A172 (cell line): ENCODE data around the gene DCBLD1. TPM values are rescaled to one million over a fixed set of nuclear protein-coding genes. Genes with fewer than 3 reads are reported as not detected.
"Not testable (repeated sequence)": the region's sequence is repeated elsewhere in the genome, so short reads cannot be mapped to it uniquely, and the experiment has no call there.

ENCODE experiments used
- DNase-seq: peaks from one replicate; pipeline ENCODE4 v3.0.0-alpha.2; 2015; ENCODE audit warnings: low spot score
- total RNA-seq: library from RNA; depleted of rRNA; stranded (reverse); fragments of >200 nt; shearing (Covaris generic); gene quantifications from 2 replicates; pipeline ENCODE4 v1.2.3, GENCODE V29; 2014; rRNA removed

The DCBLD1 gene
- 29.6 and 71.1 TPM in 2 replicates for total RNA-seq

DNA sequence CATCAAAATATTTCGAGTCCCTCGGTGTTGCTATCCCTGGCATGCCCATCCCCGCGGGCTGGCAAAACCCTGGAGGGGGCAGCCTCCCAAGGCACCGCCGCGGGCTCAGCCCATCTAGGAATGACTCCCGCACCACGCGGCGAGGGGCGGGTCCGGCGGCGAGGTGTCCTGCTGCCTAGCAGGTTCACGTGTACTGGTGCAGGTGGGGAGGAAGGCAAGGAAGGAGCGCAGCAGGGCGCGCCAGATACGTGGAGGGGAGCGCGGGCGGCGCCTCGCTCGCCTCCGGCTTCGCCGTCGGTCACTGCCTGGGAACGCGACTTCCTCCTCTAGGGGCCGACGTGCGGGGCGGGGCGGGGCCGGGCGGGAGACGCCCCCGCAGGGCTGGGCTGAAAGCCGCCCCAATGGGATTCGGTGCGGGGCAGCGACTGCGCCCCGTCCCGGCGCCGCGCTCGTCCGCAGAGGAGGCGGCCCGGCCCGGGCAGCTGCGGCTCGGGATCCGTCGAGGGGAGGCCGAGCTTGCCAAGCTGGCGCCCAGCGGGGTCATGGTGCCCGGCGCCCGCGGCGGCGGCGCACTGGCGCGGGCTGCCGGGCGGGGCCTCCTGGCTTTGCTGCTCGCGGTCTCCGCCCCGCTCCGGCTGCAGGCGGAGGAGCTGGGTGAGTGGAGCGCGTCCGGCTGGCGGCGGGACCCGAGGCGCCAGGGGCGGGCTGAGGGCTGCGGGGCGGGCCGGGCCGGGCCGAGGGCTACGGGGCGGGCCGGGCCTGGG lies at the start of gene DCBLD1:
DCBLD1 (plus strand) TSS at position 435 of the 764 bp plus-strand sequence; CDS start at position 543, 108 bp downstream.
- DNase-seq, result peak; percentile 57

DNA sequence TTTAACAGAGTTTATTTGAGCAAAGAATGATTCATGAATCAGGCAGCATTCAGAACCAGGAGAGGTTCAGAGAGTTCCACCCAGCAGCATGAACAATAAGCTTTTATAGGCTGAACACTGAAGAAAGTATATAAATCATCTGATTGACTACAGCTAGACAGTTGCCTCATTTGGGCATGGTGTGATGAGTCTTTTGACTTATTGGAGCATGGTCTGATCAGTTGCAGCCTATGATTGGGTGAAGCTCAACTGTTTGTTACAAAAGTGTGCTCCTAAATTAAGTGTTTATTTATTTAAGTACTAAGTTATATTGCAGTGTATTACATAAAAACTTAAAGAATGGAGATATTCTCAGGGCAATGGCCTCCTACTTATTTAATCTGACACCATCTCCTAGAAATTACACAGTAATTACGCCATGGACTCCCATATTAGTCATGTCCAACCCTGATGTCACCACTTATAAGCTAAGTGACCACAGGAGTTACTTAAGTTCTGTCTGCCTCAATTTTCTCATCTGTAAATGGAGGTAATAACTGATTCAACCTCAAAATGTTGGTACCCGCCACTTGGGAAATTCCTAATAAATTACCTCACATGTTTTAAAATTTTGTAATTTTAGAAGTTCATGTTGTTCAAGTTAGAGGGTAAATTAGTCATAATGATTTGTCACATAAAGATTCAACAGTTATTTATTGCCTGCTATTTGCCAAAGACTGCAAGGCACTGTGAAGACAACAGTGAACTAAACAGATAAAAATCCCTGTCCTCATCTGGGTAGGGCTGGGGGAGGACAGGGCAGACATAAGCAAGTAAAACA lies 41.6 kb upstream of the DCBLD1 start:
- peak; percentile 91 for DNase-seq

DNA sequence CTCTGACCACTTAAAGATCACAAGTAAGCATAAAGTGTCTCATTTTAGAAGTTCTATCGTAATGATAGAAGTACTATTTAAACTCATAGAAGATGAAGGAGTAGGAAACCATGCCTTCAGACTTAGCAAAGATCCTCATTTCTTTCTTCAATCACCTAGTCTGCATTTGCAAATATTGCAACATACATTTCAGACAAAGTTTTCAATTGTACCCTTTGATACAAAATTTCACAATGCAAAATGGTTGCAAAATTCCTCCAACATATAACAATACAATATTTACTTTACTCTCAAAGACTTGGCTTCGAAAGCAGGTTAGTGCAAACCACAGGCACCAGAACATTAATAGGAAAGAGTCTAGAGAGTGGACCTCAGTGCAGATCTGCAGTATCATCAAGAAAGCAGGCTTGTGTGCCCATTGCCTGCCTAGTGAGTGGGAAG lies 40.6 kb upstream of the DCBLD1 start:
- peak; percentile 5 for DNase-seq

DNA sequence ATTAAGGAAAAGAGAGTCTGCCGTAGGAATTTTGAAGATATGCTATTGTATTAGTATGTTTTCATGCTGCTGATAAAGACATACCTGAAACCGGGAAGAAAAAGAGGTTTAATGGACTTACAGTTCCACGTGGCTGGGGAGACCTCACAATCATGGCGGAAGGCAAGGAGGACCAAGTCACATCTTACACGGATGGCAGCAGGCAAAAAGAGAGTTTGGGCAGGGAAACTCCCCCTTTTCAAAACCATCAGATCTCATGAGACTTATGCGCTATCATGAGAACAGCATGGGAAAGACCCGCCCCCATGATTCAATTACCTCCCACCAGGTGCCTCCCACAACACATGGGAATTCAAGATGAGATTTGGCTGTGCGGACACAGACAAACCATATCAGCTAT lies 40.2 kb upstream of the DCBLD1 start:
- DNase-seq, result not testable (repeated sequence)

DNA sequence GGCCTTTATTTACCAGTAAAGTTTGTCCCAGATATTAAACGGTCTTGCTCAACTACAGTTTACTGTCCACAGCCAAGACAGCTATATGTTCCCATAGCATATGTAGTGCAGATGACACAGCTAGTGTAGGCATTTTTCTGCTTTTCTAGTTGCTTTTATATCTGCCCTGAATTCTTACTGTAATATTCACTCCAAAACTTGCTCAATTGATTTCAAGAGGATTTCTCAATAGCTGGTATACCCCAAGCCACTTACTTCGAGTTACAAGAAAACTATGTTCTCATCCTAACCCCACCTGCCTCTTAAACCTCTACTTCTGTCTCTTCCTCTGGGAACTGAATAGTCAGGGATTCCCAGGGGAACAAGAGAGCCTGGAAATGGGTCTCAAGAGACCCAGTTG lies 37.9 kb upstream of the DCBLD1 start:
- DNase-seq, result no peak

DNA sequence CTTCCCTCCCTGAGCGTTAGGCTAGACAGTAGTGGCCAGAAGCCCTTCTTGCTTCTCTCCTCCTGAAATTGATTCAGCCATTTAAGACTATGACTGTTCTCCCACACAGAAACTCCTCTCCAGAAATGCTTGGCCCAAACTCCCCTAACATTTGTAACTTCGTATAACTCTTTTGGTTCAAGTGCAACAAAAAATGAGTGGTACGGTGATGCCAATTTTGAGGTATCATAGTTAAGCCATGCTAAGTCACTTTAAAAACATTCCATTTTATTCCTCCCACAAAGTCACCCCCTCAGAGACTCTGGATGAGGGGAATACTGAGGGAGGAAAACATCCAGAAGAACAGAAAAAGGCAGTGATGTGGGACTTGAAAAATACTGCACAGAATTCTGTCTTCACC lies 35.6 kb upstream of the DCBLD1 start:
- DNase-seq, result no peak

DNA sequence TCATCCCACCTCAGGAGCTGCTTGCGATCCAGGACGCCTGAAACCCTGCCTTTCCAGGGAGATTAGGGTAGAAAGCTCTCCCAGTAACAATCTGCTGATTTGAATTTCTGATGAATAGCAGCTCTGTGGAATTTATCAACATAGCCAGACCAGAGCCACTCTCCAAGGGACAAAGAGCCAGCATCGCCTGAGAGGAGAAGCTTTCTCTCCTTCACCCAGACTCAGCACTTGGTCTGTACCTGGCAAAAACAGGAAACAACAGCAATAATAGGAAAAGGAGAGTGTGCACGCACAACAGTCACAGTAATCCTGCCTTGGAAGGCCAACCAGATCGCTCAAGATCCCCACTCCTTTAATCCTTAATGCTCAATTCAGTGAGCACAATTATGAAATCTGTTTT lies 34.5 kb upstream of the DCBLD1 start:
- DNase-seq, result peak; percentile 31

DNA sequence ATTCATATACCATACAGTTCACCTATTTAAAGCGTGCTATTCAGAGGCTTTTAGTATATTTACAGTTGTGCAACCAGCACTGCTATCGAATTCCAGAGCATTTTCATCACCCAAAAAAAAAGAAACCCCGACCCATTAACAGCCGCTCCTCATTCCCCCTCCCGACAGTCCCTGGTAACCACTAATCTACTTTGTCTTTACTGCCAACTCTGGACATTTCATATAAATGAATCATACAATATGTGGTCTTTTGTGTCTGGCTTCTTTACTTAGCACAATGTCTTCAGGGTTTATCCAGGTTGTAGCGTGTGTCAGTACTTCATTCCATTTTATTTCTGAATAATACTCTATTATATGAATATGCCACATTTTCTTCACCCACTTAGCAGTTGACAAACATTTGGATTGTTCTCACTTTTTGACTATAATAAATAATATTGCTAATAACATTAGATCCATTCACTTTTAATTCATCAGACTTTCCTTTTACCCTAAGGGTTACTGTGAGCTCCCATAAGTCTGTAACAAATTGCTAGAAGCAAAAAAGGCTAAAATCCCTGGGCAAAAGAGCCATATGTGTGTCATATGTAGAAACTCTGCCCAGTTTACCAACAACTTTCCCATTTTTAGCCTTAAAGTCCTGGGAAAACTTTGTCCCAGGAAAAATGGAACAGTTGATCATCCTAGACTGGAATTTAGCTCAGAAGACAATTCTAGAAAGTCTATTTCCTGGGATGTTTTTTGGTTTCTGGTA lies 33.6 kb upstream of the DCBLD1 start:
- peak; percentile 92 for DNase-seq

DNA sequence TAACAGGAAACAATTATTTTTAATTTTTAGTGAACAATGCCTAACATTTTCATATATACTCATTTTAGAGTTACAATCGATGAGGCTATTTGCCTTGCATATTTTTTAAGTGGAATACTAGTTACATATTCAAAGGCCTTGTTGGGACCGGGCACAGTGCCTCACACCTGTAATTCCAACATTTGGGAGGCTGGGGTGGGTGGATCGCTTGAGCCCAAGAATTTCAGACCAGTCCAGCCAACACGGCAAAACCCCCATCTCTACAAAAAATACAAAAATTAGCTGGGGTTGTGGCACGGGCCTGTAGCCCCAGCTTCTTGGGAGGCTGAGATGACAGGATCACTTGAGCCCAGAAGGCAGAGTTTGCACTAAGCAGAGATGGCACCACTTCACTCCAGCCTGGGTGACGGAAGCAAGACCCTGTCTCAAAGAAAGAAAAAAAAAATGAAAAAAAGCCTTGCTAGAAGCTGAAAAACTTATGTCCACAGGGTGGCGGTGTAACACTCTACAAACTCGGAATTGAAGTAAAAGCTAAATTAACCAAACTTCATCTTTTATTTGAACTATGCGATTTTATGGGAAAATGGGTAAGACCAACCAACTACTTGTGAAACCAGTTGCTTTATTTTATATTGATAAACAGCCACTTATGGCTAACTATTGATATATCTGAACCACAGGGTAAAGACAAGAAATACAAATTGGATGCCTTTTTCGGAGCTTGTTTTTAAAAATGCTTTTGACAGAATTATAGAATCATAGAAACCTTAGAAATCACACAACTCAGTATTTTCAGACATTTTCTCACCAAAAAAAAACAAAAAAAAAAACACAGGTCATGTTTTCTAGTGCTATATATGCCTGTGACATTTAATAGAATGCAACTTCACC lies 32.7 kb upstream of the DCBLD1 start:
- peak; percentile 51 for DNase-seq

DNA sequence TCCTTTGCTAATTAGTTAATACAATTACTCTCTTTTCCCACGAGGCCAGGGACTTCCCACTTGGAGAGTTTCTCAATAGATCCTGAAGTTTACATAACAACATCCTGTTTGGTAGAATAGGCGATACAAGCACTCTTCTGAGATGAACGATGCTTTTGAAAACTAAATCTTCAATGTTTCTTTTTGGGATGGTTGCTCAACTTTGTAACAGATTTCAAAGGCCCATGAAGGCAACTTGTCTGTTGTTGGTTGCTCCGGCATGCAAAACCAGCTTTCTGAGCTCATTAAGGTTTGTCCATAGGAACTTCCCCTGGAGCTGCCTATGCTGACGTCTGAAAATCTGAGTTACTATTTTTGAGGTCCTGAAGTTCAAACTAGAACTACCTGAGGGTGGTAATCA lies 30.8 kb upstream of the DCBLD1 start:
- DNase-seq, result no peak

DNA sequence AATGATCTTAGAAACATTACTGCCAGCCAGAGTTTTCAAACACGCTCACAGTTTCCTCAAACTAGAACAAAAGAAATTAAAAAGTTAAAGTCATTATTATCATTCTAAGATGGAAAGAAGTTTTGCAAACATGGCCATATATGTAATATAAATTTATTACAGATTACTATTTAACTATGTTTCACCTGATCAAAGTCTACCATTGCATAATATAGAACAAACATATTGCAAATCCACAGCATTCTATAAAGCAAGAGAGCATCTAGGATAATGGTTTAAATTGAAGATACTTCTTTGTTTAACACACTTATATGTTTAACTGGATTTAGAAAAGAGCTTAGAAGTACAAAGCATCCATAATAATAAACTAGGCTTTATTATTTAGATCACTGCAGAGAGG lies 26.2 kb upstream of the DCBLD1 start:
- DNase-seq, result no peak

DNA sequence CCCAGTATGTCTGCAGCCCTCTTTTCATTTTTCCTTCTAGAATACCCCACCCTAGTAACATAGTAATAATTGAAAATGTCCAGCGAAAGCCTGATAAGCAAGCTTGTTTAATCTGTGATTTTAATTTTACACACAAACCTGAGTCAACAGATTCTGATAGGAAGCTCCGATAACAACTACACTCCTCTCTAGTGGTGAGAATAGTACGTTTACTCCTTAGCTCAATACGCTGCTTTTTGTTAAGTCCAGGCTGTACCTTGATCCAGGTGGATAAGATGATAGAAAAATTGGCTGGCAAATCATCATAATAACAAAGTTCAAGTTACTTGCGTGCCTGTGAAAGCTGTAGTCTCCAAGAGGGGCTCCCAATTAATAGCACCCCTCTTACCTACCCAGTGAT lies 25.5 kb upstream of the DCBLD1 start:
- DNase-seq, result no peak

DNA sequence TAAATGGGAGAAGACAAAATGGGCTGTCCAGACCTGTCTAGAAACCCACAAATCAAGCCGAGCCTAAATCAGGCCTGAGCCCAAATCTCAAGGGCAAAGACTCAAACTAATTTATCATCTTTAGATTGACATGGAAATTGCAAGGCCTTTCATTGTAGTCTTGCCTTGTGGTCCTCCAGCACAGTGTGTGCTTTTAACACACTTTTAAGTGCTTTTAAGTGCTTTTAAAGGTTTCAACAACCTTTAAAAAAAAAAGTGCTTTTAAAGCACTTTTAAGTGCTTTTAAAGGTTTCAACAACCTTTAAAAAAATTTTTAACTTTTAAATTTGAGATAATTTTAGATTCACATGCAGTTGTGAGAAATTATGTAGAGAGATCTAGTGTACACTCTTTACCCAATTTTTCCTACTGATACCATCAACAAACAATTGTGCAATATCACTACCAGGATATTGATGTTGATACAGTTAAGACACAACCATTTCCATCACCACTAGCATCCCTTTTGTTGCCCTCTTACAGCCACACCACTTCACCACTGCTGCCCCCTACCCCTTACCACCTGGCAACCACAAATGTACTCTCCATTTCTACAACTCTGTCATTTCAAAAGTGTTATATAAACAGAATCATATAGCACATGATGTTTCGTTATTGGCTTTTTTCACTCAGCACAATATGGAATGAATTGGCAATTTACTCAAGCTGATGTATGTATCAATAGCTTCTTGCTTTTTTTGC lies 23.1 kb upstream of the DCBLD1 start:
- no peak for DNase-seq

DNA sequence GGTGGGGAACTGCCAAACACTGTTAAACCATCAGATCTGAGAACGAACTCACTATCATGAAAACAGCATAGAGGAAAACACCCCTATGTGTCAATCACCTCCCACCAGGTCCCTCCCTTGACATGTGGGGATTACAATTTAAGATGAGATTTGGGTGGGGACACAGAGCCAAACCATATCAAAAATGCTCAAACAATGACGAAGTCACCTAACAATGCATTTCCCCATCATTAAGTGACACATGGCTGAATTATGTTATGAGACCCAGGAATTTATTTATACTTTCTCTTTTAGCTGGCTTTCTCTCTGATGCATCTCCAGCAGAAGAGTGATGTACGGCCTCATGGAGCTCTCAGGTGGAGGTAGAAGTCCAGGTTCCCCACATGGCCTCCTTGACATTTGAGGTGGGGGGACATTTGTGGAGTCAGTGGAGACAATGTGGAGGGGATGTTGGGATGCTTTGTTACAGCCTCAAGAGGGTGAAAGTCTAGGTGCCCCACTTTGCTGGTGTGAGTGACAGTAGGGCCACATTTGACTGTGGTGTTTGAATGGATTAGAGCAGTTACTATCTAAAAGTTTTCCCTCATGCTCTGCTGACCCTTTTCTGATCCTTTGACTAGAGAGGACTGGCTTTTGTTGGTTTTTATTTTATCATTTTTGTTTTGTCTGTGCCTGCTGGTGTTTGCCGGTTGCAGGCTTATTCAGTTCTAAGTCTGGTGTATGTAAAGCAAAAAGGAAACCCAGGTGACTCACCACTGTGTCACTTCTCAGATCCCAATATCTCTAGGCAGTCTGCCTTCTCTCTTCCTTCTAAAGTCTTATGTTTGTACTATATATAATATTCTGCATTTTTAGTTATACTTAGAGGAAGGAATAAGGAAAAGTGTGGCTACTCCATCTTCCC lies 18.5 kb upstream of the DCBLD1 start:
- DNase-seq, result peak; percentile 85

DNA sequence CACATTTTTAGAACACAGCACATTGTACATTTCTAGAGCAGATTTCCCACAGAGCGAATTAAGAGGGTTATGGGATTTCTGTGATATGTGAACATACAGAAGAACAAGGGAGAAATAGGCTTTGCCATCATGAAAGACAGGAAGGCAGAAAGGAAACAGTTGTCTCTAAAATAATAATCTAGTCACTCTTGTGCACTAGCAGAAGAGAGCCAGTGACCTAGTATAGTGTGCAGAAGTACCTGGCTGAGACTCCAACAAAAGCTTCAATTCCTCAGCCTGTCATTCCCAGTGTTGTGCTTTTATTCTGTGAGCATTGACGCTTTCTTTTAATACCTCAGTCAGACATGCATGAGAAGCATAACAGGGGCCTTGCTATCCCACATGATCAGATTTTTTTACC lies 17.8 kb upstream of the DCBLD1 start:
- no peak for DNase-seq

DNA sequence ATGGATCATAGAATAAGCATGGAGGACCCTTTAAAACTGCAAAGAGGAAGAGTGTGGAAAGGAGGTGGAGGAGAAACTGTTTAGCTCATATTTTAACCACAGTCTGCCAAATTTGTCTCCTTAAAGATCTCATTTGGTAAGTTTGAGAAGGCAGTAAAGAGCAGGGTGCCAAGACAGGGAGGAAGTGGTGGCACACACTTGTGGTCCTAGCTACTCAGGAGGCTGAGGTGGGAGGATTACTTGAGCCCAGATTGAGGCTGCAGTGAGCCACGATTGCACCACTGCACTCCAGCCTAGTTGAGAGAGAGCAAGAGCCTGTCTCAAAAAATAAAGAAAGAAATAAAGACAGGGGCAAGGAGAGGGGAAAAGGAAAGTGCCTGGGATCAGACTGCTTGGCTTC lies 16.8 kb upstream of the DCBLD1 start:
- DNase-seq, result no peak

DNA sequence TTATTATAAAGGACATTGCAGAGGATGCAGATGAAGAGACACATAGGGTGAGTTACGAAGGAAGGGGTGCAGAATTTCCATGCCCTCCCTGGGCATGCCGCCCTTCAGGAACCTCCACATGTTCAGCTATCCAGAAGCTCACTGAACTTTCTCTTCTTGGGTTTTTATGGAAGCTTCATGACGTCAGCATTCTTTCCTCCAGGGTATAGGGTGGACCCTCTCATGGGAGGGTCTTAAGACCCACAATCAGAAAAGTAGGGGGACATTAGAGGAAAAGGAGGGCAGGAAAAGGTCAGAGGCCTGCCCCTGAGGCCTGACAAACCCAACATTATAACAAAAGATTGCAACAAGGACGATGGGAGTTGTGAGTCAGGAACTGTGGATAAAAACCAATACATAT lies 14.6 kb upstream of the DCBLD1 start:
- DNase-seq, result no peak

DNA sequence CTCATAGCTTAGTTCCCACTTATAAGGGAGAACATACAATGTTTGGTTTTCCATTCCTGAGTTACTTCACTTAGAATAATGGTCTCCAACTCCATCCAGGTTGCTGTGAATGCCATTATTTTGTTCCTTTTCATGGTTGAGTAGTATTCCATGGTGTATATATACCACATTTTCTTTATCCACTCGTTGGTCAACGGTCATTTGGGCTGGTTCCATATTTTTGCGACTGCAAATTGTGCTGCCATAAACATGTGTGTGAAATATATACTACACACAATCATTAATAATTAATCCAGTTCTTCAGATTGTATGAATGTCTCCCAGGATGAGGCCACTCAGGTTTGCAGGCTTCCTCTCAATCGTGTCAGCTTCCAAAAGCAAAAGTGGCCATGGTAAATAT lies 13.9 kb upstream of the DCBLD1 start:
- DNase-seq, result not testable (repeated sequence)

DNA sequence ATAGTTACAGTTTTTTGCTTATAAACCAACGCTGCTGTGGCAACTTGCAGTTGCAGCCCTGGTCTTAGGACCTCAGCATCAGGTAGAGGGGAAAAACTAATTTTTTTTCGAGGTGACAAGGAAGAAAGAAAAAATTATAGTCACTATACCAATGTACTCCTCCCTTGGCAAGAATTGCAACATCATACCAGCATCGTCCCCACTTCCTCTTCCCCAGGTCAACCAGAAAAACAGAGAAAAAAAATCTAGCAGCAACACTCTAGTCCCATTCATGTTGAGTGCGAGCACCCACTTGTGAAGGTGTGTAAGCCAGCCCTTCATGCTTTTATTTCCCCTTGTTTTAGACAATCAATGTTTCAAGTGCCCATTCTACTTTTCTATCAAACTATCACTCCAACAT lies 13.1 kb upstream of the DCBLD1 start:
- no peak for DNase-seq
